Left forelimb (tissue), 1 donor: Measurements from ENCODE around the gene TROAP.
"Not testable (repeated sequence)": the region's sequence is repeated elsewhere in the genome, so short reads cannot be mapped to it uniquely, and the experiment has no call there.

Experiments used
- DNase-seq: peaks from one replicate; pipeline ENCODE4 v3.0.0-alpha.2; 2018; ENCODE audit warnings: low spot score

TROAP gene

GRCh38 chr12:49366652-49367380 is 43.8 kb downstream of the TROAP start:
- DNase-seq, result peak; percentile 98

GRCh38 chr12:49367381-49368239 is 44.6 kb downstream of the TROAP start, which contains the start of gene SPATS2:
Gene SPATS2, plus strand, starts transcription at chr12:49367462. Its CDS starts 93,551 bp downstream, at chr12:49461013.
- no peak for DNase-seq

GRCh38 chr12:49368240-49368600 is 45.2 kb downstream of the TROAP start:
- DNase-seq, result no peak

- no peak for DNase-seq
These were observed 46.5 kb downstream of the TROAP start for GRCh38 chr12:49369411-49370145.

GRCh38 chr12:49370539-49370938 is 47.5 kb downstream of the TROAP start:
- no peak for DNase-seq

- no peak for DNase-seq
These were observed 52.4 kb downstream of the TROAP start for GRCh38 chr12:49375406-49375805.

GRCh38 chr12:49377386-49377785 is 54.3 kb downstream of the TROAP start:
- DNase-seq, result no peak

GRCh38 chr12:49380184-49380583 is 57.1 kb downstream of the TROAP start:
- not testable (repeated sequence) for DNase-seq
